Stimulated activated CD4-positive, alpha-beta T cell treated with anti-CD3 and anti-CD28 coated beads, Interleukin-1b, Interleukin-23, amount 100 ng/mL, for 24 hours (primary cell): ENCODE data around the gene MCF2.

Experiments used
- DNase-seq, 4 experiments: peaks; one replicate each; pipeline ENCODE4 v3.0.0-alpha.2; 2020; ENCODE audit warnings: low read depth in 4 of 4, low spot score in 1 of 4

Gene MCF2

GRCh38 chrX:139639253-139639652, 68.7 kb downstream of the MCF2 start:
- DNase-seq = no peak

DNA sequence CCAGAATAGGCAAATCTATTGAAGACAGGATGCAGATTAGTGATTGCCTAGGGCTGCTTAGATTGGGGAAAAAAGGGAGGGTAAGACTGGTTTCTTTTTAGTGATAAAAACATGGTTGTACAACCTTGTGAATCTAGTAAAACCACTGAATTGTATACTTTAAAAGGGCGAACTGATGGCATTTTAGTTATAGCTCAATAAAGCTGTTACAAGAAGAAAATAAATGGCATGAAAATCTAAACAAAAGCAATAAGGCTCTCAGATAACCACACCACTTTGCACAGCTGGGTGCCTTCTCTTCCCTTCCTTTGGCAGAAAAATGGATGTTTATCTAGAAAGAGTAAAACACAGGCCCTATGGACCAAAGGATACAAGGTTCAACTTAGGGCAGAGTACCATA, 107.9 kb downstream of the MCF2 start:
- no peak for DNase-seq

- no peak for DNase-seq
Observed at GRCh38 chrX:139596068-139596467, 111.9 kb downstream of the MCF2 start.

- DNase-seq = no peak
Observed at GRCh38 chrX:139585613-139586012, 122.4 kb downstream of the MCF2 start.

DNA sequence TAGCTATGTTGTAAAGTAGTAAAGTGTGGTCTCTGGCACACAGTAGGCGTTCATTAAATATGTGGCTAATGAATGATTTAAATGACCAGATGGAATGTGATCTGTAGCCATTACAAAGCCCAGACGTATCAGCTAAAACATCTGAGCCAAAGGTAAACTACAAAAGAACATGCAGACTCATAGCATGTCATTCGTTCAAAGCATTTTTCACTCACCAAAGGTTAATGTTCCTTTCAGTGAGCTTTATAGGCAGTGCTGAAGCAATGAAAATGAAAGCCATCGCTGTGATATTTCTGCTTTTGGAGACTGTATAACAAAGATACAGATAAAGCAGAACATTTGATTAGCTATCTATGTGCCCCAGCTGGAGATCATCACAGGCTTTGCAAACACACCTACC, 126.9 kb downstream of the MCF2 start:
- DNase-seq = no peak

- no peak for DNase-seq
Observed at GRCh38 chrX:139566981-139567380, 141.0 kb downstream of the MCF2 start.

DNA sequence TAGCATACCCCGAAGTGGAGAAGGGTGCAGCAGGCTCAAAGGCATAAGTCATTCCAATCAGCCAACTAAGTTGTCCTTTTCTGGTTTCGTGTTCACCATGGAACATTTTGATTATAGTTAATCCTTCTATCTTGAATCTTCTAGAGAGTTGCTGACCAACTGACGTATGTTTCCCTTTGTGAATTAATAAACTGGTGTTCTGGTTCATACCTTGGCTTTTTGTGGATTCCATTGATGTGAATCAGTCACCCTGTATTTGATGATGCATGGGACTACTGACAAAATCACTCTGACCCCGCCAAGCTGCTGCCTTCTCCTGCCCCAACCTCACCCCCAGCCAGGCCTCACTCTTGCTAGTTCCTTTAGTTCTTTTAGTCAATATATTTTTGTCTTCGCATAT, 144.7 kb downstream of the MCF2 start:
- DNase-seq = no peak

GRCh38 chrX:139560221-139560620, 147.7 kb downstream of the MCF2 start:
- no peak for DNase-seq

- no peak for DNase-seq
Observed at GRCh38 chrX:139559383-139560042, 148.5 kb downstream of the MCF2 start.

GRCh38 chrX:139554991-139555675, 152.8 kb downstream of the MCF2 start:
- no peak for DNase-seq

GRCh38 chrX:139554376-139554775, 153.6 kb downstream of the MCF2 start:
- no peak for DNase-seq

DNA sequence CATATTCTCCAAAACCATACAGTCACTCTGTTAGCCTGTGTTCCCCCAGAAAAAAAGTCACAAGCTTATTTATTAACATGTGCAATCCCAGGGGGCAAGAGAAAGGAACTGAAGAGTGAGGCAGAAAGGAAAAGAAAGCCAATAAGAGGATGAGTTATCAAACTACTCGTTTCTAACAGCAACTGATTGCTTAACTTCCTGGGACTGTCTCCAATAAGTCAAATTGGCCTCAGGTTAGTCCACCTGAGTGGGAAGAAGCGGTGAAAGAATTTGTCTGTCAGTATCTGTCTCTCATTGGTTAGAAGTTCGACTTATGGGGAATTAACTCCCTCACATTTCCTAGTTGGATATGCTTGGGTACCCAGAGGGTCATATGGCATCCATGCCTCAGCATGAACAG, 163.4 kb downstream of the MCF2 start:
- no peak for DNase-seq

DNA sequence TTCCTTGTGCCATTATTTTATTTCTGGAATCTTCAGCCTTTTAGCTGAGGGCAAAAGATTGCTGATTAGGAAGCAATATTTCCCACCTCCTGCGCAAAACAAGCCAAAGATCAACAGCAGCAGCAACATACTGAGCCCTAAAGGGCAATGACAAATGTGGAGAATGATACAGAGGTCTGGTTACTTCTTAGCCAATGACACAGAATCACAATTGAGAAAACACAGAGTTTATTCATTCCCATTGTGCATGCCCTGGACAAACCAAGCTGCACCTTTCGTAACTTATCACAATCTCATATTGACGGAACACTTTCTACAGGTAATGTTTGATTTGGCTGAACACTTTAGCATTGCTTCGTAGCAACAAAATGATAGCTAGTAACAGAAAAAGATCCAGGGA, 164.0 kb downstream of the MCF2 start:
- DNase-seq = no peak

DNA sequence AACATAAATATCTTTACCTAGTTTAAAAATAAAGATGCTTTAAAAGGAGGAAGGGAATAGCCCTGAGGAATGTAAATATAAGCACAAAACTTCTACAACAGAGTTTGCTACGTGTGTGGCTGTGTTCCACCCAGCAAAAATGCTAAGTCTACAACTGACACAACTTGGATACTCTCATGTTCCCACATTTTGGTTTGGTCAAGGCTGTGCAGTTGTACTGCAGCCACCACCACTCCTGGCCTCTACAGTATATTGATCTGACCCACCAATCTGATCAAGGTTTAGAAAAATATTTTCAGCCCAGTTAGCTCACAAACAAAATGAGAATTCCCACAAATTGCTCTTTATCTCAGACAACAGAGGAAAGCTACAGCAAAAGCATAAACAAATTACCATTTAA, 165.3 kb downstream of the MCF2 start:
- no peak for DNase-seq

GRCh38 chrX:139538907-139539790, 168.8 kb downstream of the MCF2 start:
- no peak for DNase-seq

- no peak for DNase-seq
Observed at GRCh38 chrX:139533444-139533843, 174.5 kb downstream of the MCF2 start.

GRCh38 chrX:139532834-139533233, 175.1 kb downstream of the MCF2 start:
- no peak for DNase-seq
